ENCODE measurements around the gene PCDHGB4. TPM values are rescaled to one million over a fixed set of nuclear protein-coding genes. Genes with fewer than 3 reads are reported as not detected.
"Not testable (repeated sequence)": the region's sequence is repeated elsewhere in the genome, so short reads cannot be mapped to it uniquely, and the experiment has no call there.

PCDHGB4 gene
- total RNA-seq, 1 experiment from 2014 or later: 0.49 TPM

GRCh38 chr5:141407790-141408505, 20.4 kb downstream of the PCDHGB4 start, which contains the start of gene PCDHGB6:
PCDHGB6 (plus strand) TSS chr5:141408021; CDS start chr5:141408203, 182 bp downstream.
- H3K4me3 Mint-ChIP-seq (ENCODE audit: unreplicated experiment); DNase-seq (ENCODE audit: unreplicated experiment); H3K27ac Mint-ChIP-seq (ENCODE audit: low read depth, unreplicated experiment); POLR2A ChIA-PET; intact Hi-C loops (cut with micrococcal nuclease); H3K36me3 Mint-ChIP-seq (ENCODE audit: insufficient read depth, unreplicated experiment); H3K4me1 Mint-ChIP-seq (ENCODE audit: insufficient read depth, unreplicated experiment); BruUV-seq (replicated peaks); H3K27me3 Mint-ChIP-seq (ENCODE audit: insufficient read depth, unreplicated experiment): not testable (repeated sequence)
- CTCF ChIA-PET: interaction anchor here (0.6 to 1.2 kb wide), 3 partner anchors 11 to 1299 kb away, joined by 3 read pairs; no protein-coding TSS in a partner anchor
- TF ChIP-seq, protein P1, sequence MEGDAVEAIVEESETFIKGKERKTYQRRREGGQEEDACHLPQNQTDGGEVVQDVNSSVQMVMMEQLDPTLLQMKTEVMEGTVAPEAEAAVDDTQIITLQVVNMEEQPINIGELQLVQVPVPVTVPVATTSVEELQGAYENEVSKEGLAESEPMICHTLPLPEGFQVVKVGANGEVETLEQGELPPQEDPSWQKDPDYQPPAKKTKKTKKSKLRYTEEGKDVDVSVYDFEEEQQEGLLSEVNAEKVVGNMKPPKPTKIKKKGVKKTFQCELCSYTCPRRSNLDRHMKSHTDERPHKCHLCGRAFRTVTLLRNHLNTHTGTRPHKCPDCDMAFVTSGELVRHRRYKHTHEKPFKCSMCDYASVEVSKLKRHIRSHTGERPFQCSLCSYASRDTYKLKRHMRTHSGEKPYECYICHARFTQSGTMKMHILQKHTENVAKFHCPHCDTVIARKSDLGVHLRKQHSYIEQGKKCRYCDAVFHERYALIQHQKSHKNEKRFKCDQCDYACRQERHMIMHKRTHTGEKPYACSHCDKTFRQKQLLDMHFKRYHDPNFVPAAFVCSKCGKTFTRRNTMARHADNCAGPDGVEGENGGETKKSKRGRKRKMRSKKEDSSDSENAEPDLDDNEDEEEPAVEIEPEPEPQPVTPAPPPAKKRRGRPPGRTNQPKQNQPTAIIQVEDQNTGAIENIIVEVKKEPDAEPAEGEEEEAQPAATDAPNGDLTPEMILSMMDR (IDR thresholded peaks at IDR 0.05; ENCODE audit: unreplicated experiment): peak; percentile 23
- peaks cover 32% of the 10 kb centered on the region for H3K9me3 Mint-ChIP-seq (ENCODE audit: unreplicated experiment)

DNA sequence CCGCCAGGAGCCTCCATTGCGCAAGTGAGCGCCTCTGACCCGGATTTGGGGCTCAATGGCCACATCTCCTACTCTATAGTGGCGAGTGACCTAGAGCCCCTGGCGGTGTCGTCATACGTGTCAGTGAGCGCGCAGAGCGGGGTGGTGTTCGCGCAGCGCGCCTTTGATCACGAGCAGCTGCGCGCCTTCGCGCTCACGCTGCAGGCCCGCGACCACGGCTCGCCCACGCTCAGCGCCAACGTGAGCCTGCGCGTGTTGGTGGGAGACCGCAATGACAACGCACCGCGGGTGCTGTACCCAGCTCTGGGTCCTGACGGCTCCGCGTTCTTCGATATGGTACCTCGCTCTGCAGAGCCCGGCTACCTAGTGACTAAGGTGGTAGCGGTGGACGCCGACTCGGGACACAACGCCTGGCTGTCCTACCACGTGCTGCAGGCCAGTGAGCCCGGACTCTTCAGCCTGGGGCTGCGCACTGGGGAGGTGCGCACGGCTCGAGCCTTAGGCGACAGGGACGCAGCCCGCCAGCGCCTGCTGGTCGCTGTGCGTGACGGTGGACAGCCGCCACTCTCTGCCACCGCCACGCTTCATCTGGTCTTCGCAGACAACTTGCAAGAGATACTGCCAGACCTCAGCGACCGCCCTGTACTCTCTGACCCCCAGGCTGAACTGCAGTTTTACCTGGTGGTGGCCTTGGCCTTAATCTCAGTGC, 22.3 kb downstream of the PCDHGB4 start:
- Mint-ChIP-seq H3K27ac (ENCODE audit: low read depth, unreplicated experiment) (no peak overlapping the region), H3K4me1 (ENCODE audit: insufficient read depth, unreplicated experiment) (no peaks in the 10 kb centered on the region), H3K4me3 (ENCODE audit: unreplicated experiment) (no peak overlapping the region), H3K27me3 (ENCODE audit: insufficient read depth, unreplicated experiment) (no peaks in the 10 kb centered on the region), H3K9me3 (ENCODE audit: unreplicated experiment) (peaks cover 49% of the 10 kb centered on the region), H3K36me3 (ENCODE audit: insufficient read depth, unreplicated experiment) (peaks cover 5% of the 10 kb centered on the region)
- no peak for DNase-seq (ENCODE audit: unreplicated experiment)
- BruUV-seq (replicated peaks): no TSS peak
- POLR2A ChIA-PET: no interaction called here
- CTCF ChIA-PET: interaction anchor here (0.6 kb wide), 1 partner anchor 995 kb away, joined by 3 read pairs; no protein-coding TSS in a partner anchor
- intact Hi-C loops (cut with micrococcal nuclease): loop anchor here (10.0 kb wide), 2 partner anchors 185 to 325 kb away; partner anchors contain the start of gene PCDHB14
- TF ChIP-seq, protein P1 (IDR thresholded peaks at IDR 0.05; ENCODE audit: unreplicated experiment): no peak

- no peaks in the 10 kb centered on the region for H3K4me1 Mint-ChIP-seq (ENCODE audit: insufficient read depth, unreplicated experiment)
- TF ChIP-seq, protein P1 (IDR thresholded peaks at IDR 0.05; ENCODE audit: unreplicated experiment): no peak
- POLR2A ChIA-PET: interaction anchor here (1.3 kb wide), 1 partner anchor 153 kb away, joined by 6 read pairs; no protein-coding TSS in a partner anchor
- no peak overlapping the region for H3K4me3 Mint-ChIP-seq (ENCODE audit: unreplicated experiment)
- peaks cover 5% of the 10 kb centered on the region for H3K36me3 Mint-ChIP-seq (ENCODE audit: insufficient read depth, unreplicated experiment)
- H3K27ac Mint-ChIP-seq (ENCODE audit: low read depth, unreplicated experiment): no peak overlapping the region
- intact Hi-C loops (cut with micrococcal nuclease): loop anchor here (10.0 kb wide), 2 partner anchors 187 to 327 kb away; partner anchors contain the start of gene PCDHB14
- CTCF ChIA-PET: interaction anchor here (0.6 to 4.2 kb wide), 3 partner anchors 66 to 113 kb away, joined by 3 to 37 read pairs (median 4); no protein-coding TSS in a partner anchor
- no TSS peak for BruUV-seq (replicated peaks)
- no peaks in the 10 kb centered on the region for H3K27me3 Mint-ChIP-seq (ENCODE audit: insufficient read depth, unreplicated experiment)
- peaks cover 41% of the 10 kb centered on the region for H3K9me3 Mint-ChIP-seq (ENCODE audit: unreplicated experiment)
- no peak for DNase-seq (ENCODE audit: unreplicated experiment)
Measured at GRCh38 chr5:141411575-141411974, 24.1 kb downstream of the PCDHGB4 start.
